ENCODE results near the gene DDOST.

- no peak for TF ChIP-seq CTCF (conservative IDR thresholded peaks at IDR 0.05; ENCODE audit: low read depth in 2 of 2)
- TF ChIP-seq POLR2AphosphoS5 (IDR thresholded peaks at IDR 0.05; ENCODE audit: low read depth) = no peak; the same call in 1 of the 2 replicates
- TF ChIP-seq CREB1 (CRISPR knock-in tag; IDR thresholded peaks at IDR 0.05; ENCODE audit: low read depth) = no peak
- no peak for TF ChIP-seq EZH2phosphoT487 (IDR thresholded peaks at IDR 0.05; ENCODE audit: unreplicated experiment)
- TF ChIP-seq EZH2 (IDR thresholded peaks at IDR 0.05; ENCODE audit: low read depth, unreplicated experiment) = no peak
- TF ChIP-seq, protein P1, sequence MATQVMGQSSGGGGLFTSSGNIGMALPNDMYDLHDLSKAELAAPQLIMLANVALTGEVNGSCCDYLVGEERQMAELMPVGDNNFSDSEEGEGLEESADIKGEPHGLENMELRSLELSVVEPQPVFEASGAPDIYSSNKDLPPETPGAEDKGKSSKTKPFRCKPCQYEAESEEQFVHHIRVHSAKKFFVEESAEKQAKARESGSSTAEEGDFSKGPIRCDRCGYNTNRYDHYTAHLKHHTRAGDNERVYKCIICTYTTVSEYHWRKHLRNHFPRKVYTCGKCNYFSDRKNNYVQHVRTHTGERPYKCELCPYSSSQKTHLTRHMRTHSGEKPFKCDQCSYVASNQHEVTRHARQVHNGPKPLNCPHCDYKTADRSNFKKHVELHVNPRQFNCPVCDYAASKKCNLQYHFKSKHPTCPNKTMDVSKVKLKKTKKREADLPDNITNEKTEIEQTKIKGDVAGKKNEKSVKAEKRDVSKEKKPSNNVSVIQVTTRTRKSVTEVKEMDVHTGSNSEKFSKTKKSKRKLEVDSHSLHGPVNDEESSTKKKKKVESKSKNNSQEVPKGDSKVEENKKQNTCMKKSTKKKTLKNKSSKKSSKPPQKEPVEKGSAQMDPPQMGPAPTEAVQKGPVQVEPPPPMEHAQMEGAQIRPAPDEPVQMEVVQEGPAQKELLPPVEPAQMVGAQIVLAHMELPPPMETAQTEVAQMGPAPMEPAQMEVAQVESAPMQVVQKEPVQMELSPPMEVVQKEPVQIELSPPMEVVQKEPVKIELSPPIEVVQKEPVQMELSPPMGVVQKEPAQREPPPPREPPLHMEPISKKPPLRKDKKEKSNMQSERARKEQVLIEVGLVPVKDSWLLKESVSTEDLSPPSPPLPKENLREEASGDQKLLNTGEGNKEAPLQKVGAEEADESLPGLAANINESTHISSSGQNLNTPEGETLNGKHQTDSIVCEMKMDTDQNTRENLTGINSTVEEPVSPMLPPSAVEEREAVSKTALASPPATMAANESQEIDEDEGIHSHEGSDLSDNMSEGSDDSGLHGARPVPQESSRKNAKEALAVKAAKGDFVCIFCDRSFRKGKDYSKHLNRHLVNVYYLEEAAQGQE (IDR thresholded peaks at IDR 0.05; ENCODE audit: unreplicated experiment) = no peak
These were observed 35.7 kb downstream of the DDOST start for GRCh38 chr1:20625176-20626097.

Measured in GM23338 (cell line).